Activated CD4-positive, alpha-beta memory T cell treated with anti-CD3 and anti-CD28 coated beads, Interleukin-2, amount 10 ng/mL, durations not matched to agents 7 days and 5 days (primary cell): ENCODE data around the gene PDE2A. TPM values are rescaled to one million over a fixed set of nuclear protein-coding genes. Genes with fewer than 3 reads are reported as not detected.

Source experiments
- CTCF ChIA-PET: fragments of 350-600 bp; sonication (Branson Sonifier 250); formaldehyde crosslinking; loops from one replicate; lab custom pipeline; 2021; ENCODE audit warnings: antibody characterized with exemption, inconsistent platforms; lab: Charles Lee
- POLR2A ChIA-PET: fragments of 350-600 bp; sonication (Branson Sonifier 250); formaldehyde crosslinking; loops from one replicate; lab custom pipeline; 2021; ENCODE audit warnings: antibody characterized with exemption; lab: Charles Lee
- DNase-seq: peaks from one replicate; pipeline ENCODE4 v3.0.0-alpha.2; 2020
- H3K27ac Mint-ChIP-seq: one replicate; pipeline ENCODE4 v1.8.0; 2021; ENCODE audit warnings: mild to moderate bottlenecking, mixed read lengths
- H3K27me3 Mint-ChIP-seq: one replicate; pipeline ENCODE4 v1.8.0; 2021; ENCODE audit warnings: mixed read lengths
- H3K36me3 Mint-ChIP-seq: one replicate; pipeline ENCODE4 v1.8.0; 2021; ENCODE audit warnings: low read depth, mixed read lengths
- H3K4me1 Mint-ChIP-seq: one replicate; pipeline ENCODE4 v1.8.0; 2021; ENCODE audit warnings: mixed read lengths
- H3K4me3 Mint-ChIP-seq: one replicate; pipeline ENCODE4 v1.8.0; 2021; ENCODE audit warnings: mild to moderate bottlenecking, mixed read lengths
- H3K9me3 Mint-ChIP-seq: one replicate; pipeline ENCODE4 v1.8.0; 2021; ENCODE audit warnings: mixed read lengths
- total RNA-seq, 2 experiments: library from RNA; stranded (reverse); gene quantifications; one replicate each; pipeline ENCODE4 v1.2.3, GENCODE V29; 2021

The PDE2A gene
- total RNA-seq, 2 experiments from 2014 or later, result 0.93 to 1.8 TPM

- Mint-ChIP-seq H3K4me1 (peaks cover 38% of the 10 kb centered on the region), H3K4me3 (peak overlapping the region; percentile 77), H3K27ac (peak overlapping the region; percentile 60), H3K9me3 (no peaks in the 10 kb centered on the region), H3K27me3 (peaks cover 33% of the 10 kb centered on the region), H3K36me3 (no peaks in the 10 kb centered on the region)
- ChIA-PET CTCF (interaction anchor here (0.7 to 4.0 kb wide), 7 partner anchors 10 to 113 kb away, joined by 3 to 27 read pairs (median 4); no protein-coding TSS in a partner anchor), POLR2A (interaction anchor here (1.0 kb wide), 1 partner anchor 229 kb away, joined by 3 read pairs; no protein-coding TSS in a partner anchor)
- DNase-seq, result peak; percentile 72
Observed at GRCh38 chr11:72584293-72584938, 89.8 kb downstream of the PDE2A start.

- Mint-ChIP-seq H3K9me3 (no peaks in the 10 kb centered on the region), H3K36me3 (no peaks in the 10 kb centered on the region), H3K27ac (no peak overlapping the region), H3K27me3 (peaks cover 28% of the 10 kb centered on the region), H3K4me3 (peak overlapping the region; percentile 18), H3K4me1 (peaks cover 35% of the 10 kb centered on the region)
- POLR2A ChIA-PET, result no interaction called here
- no peak for DNase-seq
- CTCF ChIA-PET, result interaction anchor here (1.0 to 4.0 kb wide), 4 partner anchors 10 to 112 kb away, joined by 3 to 27 read pairs (median 11); no protein-coding TSS in a partner anchor
Observed at GRCh38 chr11:72583616-72584292, 90.5 kb downstream of the PDE2A start.

- no peak overlapping the region for H3K4me3 Mint-ChIP-seq
- H3K27ac Mint-ChIP-seq, result no peak overlapping the region
- POLR2A ChIA-PET, result no interaction called here
- no peaks in the 10 kb centered on the region for H3K9me3 Mint-ChIP-seq
- peaks cover 22% of the 10 kb centered on the region for H3K27me3 Mint-ChIP-seq
- peaks cover 35% of the 10 kb centered on the region for H3K4me1 Mint-ChIP-seq
- CTCF ChIA-PET, result no interaction called here
- no peaks in the 10 kb centered on the region for H3K36me3 Mint-ChIP-seq
- DNase-seq, result no peak
Observed at GRCh38 chr11:72583177-72583553, 91.1 kb downstream of the PDE2A start.

GRCh38 chr11:72582206-72583176 is 91.7 kb downstream of the PDE2A start:
- no peaks in the 10 kb centered on the region for H3K36me3 Mint-ChIP-seq
- ChIA-PET POLR2A (no interaction called here), CTCF (interaction anchor here (1.2 to 1.3 kb wide), 2 partner anchors 9 to 46 kb away, joined by 3 to 4 read pairs; no protein-coding TSS in a partner anchor)
- H3K9me3 Mint-ChIP-seq, result no peaks in the 10 kb centered on the region
- no peak overlapping the region for H3K27ac Mint-ChIP-seq
- H3K4me1 Mint-ChIP-seq, result peaks cover 33% of the 10 kb centered on the region
- no peak overlapping the region for H3K4me3 Mint-ChIP-seq
- H3K27me3 Mint-ChIP-seq, result peaks cover 15% of the 10 kb centered on the region
- DNase-seq, result no peak

GRCh38 chr11:72581067-72581466 is 93.2 kb downstream of the PDE2A start:
- Mint-ChIP-seq H3K4me1 (peaks cover 23% of the 10 kb centered on the region), H3K36me3 (no peaks in the 10 kb centered on the region), H3K27ac (no peak overlapping the region), H3K27me3 (peaks cover 9% of the 10 kb centered on the region), H3K4me3 (no peak overlapping the region), H3K9me3 (no peaks in the 10 kb centered on the region)
- no peak for DNase-seq
- ChIA-PET POLR2A (no interaction called here), CTCF (interaction anchor here (1.2 to 1.3 kb wide), 2 partner anchors 11 to 44 kb away, joined by 3 to 4 read pairs; no protein-coding TSS in a partner anchor)

GRCh38 chr11:72580642-72580950 is 93.6 kb downstream of the PDE2A start:
- Mint-ChIP-seq H3K36me3 (no peaks in the 10 kb centered on the region), H3K4me1 (peaks cover 19% of the 10 kb centered on the region), H3K4me3 (no peak overlapping the region), H3K27ac (no peak overlapping the region), H3K9me3 (no peaks in the 10 kb centered on the region), H3K27me3 (peaks cover 6% of the 10 kb centered on the region)
- POLR2A ChIA-PET, result no interaction called here
- DNase-seq, result no peak
- CTCF ChIA-PET, result no interaction called here

- Mint-ChIP-seq H3K4me3 (no peak overlapping the region), H3K27ac (no peak overlapping the region), H3K4me1 (peaks cover 13% of the 10 kb centered on the region), H3K9me3 (no peaks in the 10 kb centered on the region), H3K36me3 (no peaks in the 10 kb centered on the region), H3K27me3 (peaks cover 5% of the 10 kb centered on the region)
- no peak for DNase-seq
- CTCF ChIA-PET, result interaction anchor here (1.1 kb wide), 1 partner anchor 8 kb away, joined by 3 read pairs; no protein-coding TSS in a partner anchor
- POLR2A ChIA-PET, result no interaction called here
Observed at GRCh38 chr11:72579816-72580641, 94.2 kb downstream of the PDE2A start.

- H3K9me3 Mint-ChIP-seq, result no peaks in the 10 kb centered on the region
- no peaks in the 10 kb centered on the region for H3K36me3 Mint-ChIP-seq
- CTCF ChIA-PET, result interaction anchor here (1.1 kb wide), 1 partner anchor 9 kb away, joined by 3 read pairs; no protein-coding TSS in a partner anchor
- H3K4me3 Mint-ChIP-seq, result no peak overlapping the region
- POLR2A ChIA-PET, result no interaction called here
- no peak for DNase-seq
- H3K27me3 Mint-ChIP-seq, result peaks cover 7% of the 10 kb centered on the region
- peaks cover 11% of the 10 kb centered on the region for H3K4me1 Mint-ChIP-seq
- no peak overlapping the region for H3K27ac Mint-ChIP-seq
Observed at GRCh38 chr11:72578991-72579815, 95.0 kb downstream of the PDE2A start.

- H3K9me3 Mint-ChIP-seq, result no peaks in the 10 kb centered on the region
- ChIA-PET POLR2A (no interaction called here), CTCF (interaction anchor here (1.2 kb wide), 1 partner anchor 11 kb away, joined by 4 read pairs; no protein-coding TSS in a partner anchor)
- H3K27ac Mint-ChIP-seq, result no peak overlapping the region
- H3K36me3 Mint-ChIP-seq, result no peaks in the 10 kb centered on the region
- DNase-seq, result no peak
- H3K4me1 Mint-ChIP-seq, result peaks cover 13% of the 10 kb centered on the region
- H3K27me3 Mint-ChIP-seq, result peaks cover 10% of the 10 kb centered on the region
- no peak overlapping the region for H3K4me3 Mint-ChIP-seq
Observed at GRCh38 chr11:72578566-72578965, 95.7 kb downstream of the PDE2A start.

GRCh38 chr11:72578051-72578450 is 96.2 kb downstream of the PDE2A start:
- Mint-ChIP-seq H3K27me3 (peaks cover 10% of the 10 kb centered on the region), H3K27ac (no peak overlapping the region), H3K4me1 (peaks cover 16% of the 10 kb centered on the region), H3K9me3 (no peaks in the 10 kb centered on the region), H3K4me3 (no peak overlapping the region), H3K36me3 (no peaks in the 10 kb centered on the region)
- no peak for DNase-seq
- POLR2A ChIA-PET, result no interaction called here
- CTCF ChIA-PET, result interaction anchor here (1.2 kb wide), 1 partner anchor 12 kb away, joined by 4 read pairs; no protein-coding TSS in a partner anchor

GRCh38 chr11:72577271-72577721 is 96.9 kb downstream of the PDE2A start:
- no peak overlapping the region for H3K27ac Mint-ChIP-seq
- POLR2A ChIA-PET, result no interaction called here
- DNase-seq, result no peak
- H3K4me1 Mint-ChIP-seq, result peaks cover 16% of the 10 kb centered on the region
- peaks cover 11% of the 10 kb centered on the region for H3K27me3 Mint-ChIP-seq
- H3K36me3 Mint-ChIP-seq, result no peaks in the 10 kb centered on the region
- no peaks in the 10 kb centered on the region for H3K9me3 Mint-ChIP-seq
- CTCF ChIA-PET, result interaction anchor here (1.2 kb wide), 1 partner anchor 13 kb away, joined by 4 read pairs; no protein-coding TSS in a partner anchor
- H3K4me3 Mint-ChIP-seq, result no peak overlapping the region
